H1 (cell line): ENCODE results near the gene SLC5A10.

Source experiments
- ATF2 ChIP-seq: IDR thresholded peaks from 2 replicates; pipeline ENCODE4 v1.6.1; 2012; ENCODE audit warnings: low read length, inconsistent platforms
- BRCA1 ChIP-seq: IDR thresholded peaks from 2 replicates; pipeline ENCODE4 v1.6.1; 2012; ENCODE audit warnings: low read depth, low read length, improper control_type of control experiment
- CTCF ChIP-seq, 3 experiments: IDR thresholded peaks; 1 replicate in 2 of 3; 2 replicates in 1 of 3; pipeline versions ENCODE4 v1.5.1 to v1.6.1; 2011; ENCODE audit warnings: low read length in 3 of 3, mild to moderate bottlenecking in 3 of 3, inconsistent platforms in 2 of 3, low read depth in 1 of 3, moderate library complexity in 1 of 3; ENCODE audit not compliant: insufficient read depth in 1 of 3; ENCODE audit errors: control extremely low read depth in 1 of 3
- EP300 ChIP-seq, 2 experiments: IDR thresholded peaks; 1 replicate in 1 of 2; 2 replicates in 1 of 2; pipeline ENCODE4 v1.6.1; 2011 to 2012; ENCODE audit warnings: low read depth in 2 of 2, low read length in 2 of 2, mild to moderate bottlenecking in 2 of 2, borderline replicate concordance in 1 of 2, inconsistent platforms in 1 of 2, moderate library complexity in 1 of 2
- FOSL1 ChIP-seq: IDR thresholded peaks from 2 replicates; pipeline ENCODE4 v1.6.1; 2011; ENCODE audit warnings: mild to moderate bottlenecking, low read depth, low read length, moderate library complexity; ENCODE audit not compliant: insufficient read depth
- GABPA ChIP-seq: IDR thresholded peaks from 2 replicates; pipeline ENCODE4 v1.6.1; 2011; ENCODE audit warnings: mild to moderate bottlenecking, low read length, moderate library complexity, borderline replicate concordance; ENCODE audit not compliant: insufficient read depth
- MAX ChIP-seq: IDR thresholded peaks from 2 replicates; pipeline ENCODE4 v1.6.1; 2012; ENCODE audit warnings: inconsistent platforms
- POLR2A ChIP-seq, 2 experiments: IDR thresholded peaks; 1 replicate in 1 of 2; 2 replicates in 1 of 2; pipeline ENCODE4 v1.6.1; 2011; ENCODE audit warnings: low read depth in 2 of 2, low read length in 2 of 2, mild to moderate bottlenecking in 2 of 2; ENCODE audit errors: control extremely low read depth in 1 of 2
- RBBP5 ChIP-seq: IDR thresholded peaks from 2 replicates; pipeline ENCODE4 v1.7.1; 2012; ENCODE audit warnings: low read depth, mild to moderate bottlenecking, inconsistent platforms, low read length, moderate library complexity, borderline replicate concordance
- RXRA ChIP-seq: IDR thresholded peaks from 2 replicates; pipeline ENCODE4 v1.6.1; 2011; ENCODE audit warnings: low read depth, mild to moderate bottlenecking, low read length, moderate library complexity; ENCODE audit not compliant: insufficient read depth
- SP2 ChIP-seq: IDR thresholded peaks from 2 replicates; pipeline ENCODE4 v1.6.1; 2012; ENCODE audit warnings: mild to moderate bottlenecking, low read length, inconsistent platforms
- TAF1 ChIP-seq: IDR thresholded peaks from 2 replicates; pipeline ENCODE4 v1.6.1; 2011; ENCODE audit warnings: mild to moderate bottlenecking, low read depth, low read length
- YY1 ChIP-seq: IDR thresholded peaks from 2 replicates; pipeline ENCODE4 v1.6.1; 2011; ENCODE audit warnings: low read depth, mild to moderate bottlenecking, low read length

- TF ChIP-seq CTCF (IDR thresholded peaks at IDR 0.05; ENCODE audit: control extremely low read depth in 1 of 3, insufficient read depth in 1 of 3, low read depth in 1 of 3, low read length in 3 of 3) (no peak), POLR2A (IDR thresholded peaks at IDR 0.05; ENCODE audit: control extremely low read depth in 1 of 2, low read depth in 2 of 2, low read length in 2 of 2) (no peak), RBBP5 (no peak), TAF1 (no peak), EP300 (IDR thresholded peaks at IDR 0.05; ENCODE audit: borderline replicate concordance in 1 of 2, low read depth in 2 of 2, low read length in 2 of 2) (no peak), MAX (no peak), SP2 (no peak), ATF2 (no peak), FOSL1 (no peak), BRCA1 (no peak), YY1 (no peak), GABPA (no peak), RXRA (no peak)
Measured at GRCh38 chr17:19005789-19006430, 53.9 kb downstream of the SLC5A10 start.
